Right atrium auricular region (tissue), 2 donors: Measurements from ENCODE around the gene ANXA3. TPM values are rescaled to one million over a fixed set of nuclear protein-coding genes. Genes with fewer than 3 reads are reported as not detected.
A peak's percentile ranks its signal among the peaks of the same experiment; 100 is the strongest.

Experiments used
- DNase-seq: peaks from one replicate; pipeline ENCODE4 v3.0.0-alpha.2; 2019; ENCODE audit warnings: low spot score
- H3K27ac ChIP-seq, 2 donors: fragments of 200-600 bp; sonication (generic); 1 replicate in 1 of 2; 2 replicates in 1 of 2; pipeline ENCODE4 v1.5.1; 2016 to 2019
- H3K27me3 ChIP-seq, 2 donors: fragments of 200-600 bp; sonication (generic); one replicate each; pipeline versions ENCODE4 v1.5.1 to v1.6.0; 2017 to 2019
- H3K36me3 ChIP-seq: fragments of 200-600 bp; sonication (generic); one replicate; pipeline ENCODE4 v1.5.1; 2016
- H3K4me1 ChIP-seq, 2 donors: fragments of 200-600 bp; sonication (generic); one replicate each; pipeline versions ENCODE4 v1.5.1 to v1.6.0; 2017 to 2019
- H3K4me3 ChIP-seq, 2 donors: fragments of 200-600 bp; sonication (generic); 1 replicate in 1 of 2; 2 replicates in 1 of 2; pipeline ENCODE4 v1.5.1; 2017 to 2019; ENCODE audit warnings: mild to moderate bottlenecking in 1 of 2, moderate library complexity in 1 of 2
- H3K9me3 ChIP-seq, 2 donors: fragments of 200-600 bp; sonication (generic); one replicate each; pipeline ENCODE4 v1.5.1; 2019
- CTCF ChIP-seq, 2 donors: fragments of 200-600 bp; sonication (generic); IDR thresholded peaks; one replicate each; pipeline ENCODE4 v1.5.1; 2019; ENCODE audit warnings: antibody characterized with exemption in 2 of 2
- total RNA-seq, 2 donors: library from RNA; depleted of rRNA; stranded (reverse); fragments of >200 nt; gene quantifications; one replicate each; pipeline ENCODE4 v1.1.0, GENCODE V29; 2016

The ANXA3 gene
- total RNA-seq, 2 donors from 2014 or later: 39.4 to 54.0 TPM

GRCh38 chr4:78513411-78513975 is 38.1 kb upstream of the ANXA3 start:
- H3K36me3 ChIP-seq: no peaks in the 10 kb centered on the region
- no peaks in the 10 kb centered on the region for H3K4me1 ChIP-seq
- TF ChIP-seq CTCF (IDR thresholded peaks at IDR 0.05): no peak
- no peak for DNase-seq
- H3K9me3 ChIP-seq: no peaks in the 10 kb centered on the region
- no peaks in the 10 kb centered on the region for H3K27me3 ChIP-seq
- no peak overlapping the region for H3K4me3 ChIP-seq
- H3K27ac ChIP-seq: no peak overlapping the region

GRCh38 chr4:78517050-78517652 is 34.4 kb upstream of the ANXA3 start:
- Histone ChIP-seq H3K27me3 (no peaks in the 10 kb centered on the region), H3K36me3 (no peaks in the 10 kb centered on the region), H3K4me3 (no peak overlapping the region), H3K9me3 (no peaks in the 10 kb centered on the region), H3K27ac (no peak overlapping the region), H3K4me1 (no peaks in the 10 kb centered on the region)
- DNase-seq: no peak
- peak; percentile 31 to 77 for TF ChIP-seq CTCF (IDR thresholded peaks at IDR 0.05)

GRCh38 chr4:78518561-78518960 is 33.0 kb upstream of the ANXA3 start:
- Histone ChIP-seq H3K4me3 (no peak overlapping the region), H3K36me3 (no peaks in the 10 kb centered on the region), H3K9me3 (no peaks in the 10 kb centered on the region), H3K4me1 (no peaks in the 10 kb centered on the region), H3K27ac (no peak overlapping the region), H3K27me3 (no peaks in the 10 kb centered on the region)
- TF ChIP-seq CTCF (IDR thresholded peaks at IDR 0.05): no peak
- no peak for DNase-seq

GRCh38 chr4:78519962-78520361 is 31.6 kb upstream of the ANXA3 start:
- no peak for DNase-seq
- Histone ChIP-seq H3K36me3 (no peaks in the 10 kb centered on the region), H3K27me3 (no peaks in the 10 kb centered on the region), H3K9me3 (no peaks in the 10 kb centered on the region), H3K4me1 (no peaks in the 10 kb centered on the region), H3K27ac (no peak overlapping the region), H3K4me3 (no peak overlapping the region)
- TF ChIP-seq CTCF (IDR thresholded peaks at IDR 0.05): no peak

- Histone ChIP-seq H3K9me3 (no peaks in the 10 kb centered on the region), H3K4me3 (no peak overlapping the region), H3K27me3 (no peaks in the 10 kb centered on the region), H3K4me1 (no peaks in the 10 kb centered on the region), H3K27ac (peak overlapping the region in 1 of 2 donors; percentile 16), H3K36me3 (no peaks in the 10 kb centered on the region)
- no peak for DNase-seq
- TF ChIP-seq CTCF (IDR thresholded peaks at IDR 0.05): no peak
These were observed 30.8 kb upstream of the ANXA3 start for GRCh38 chr4:78520808-78521226.

- Histone ChIP-seq H3K27ac (no peak overlapping the region), H3K36me3 (no peaks in the 10 kb centered on the region), H3K27me3 (no peaks in the 10 kb centered on the region), H3K4me1 (no peaks in the 10 kb centered on the region), H3K9me3 (no peaks in the 10 kb centered on the region), H3K4me3 (no peak overlapping the region)
- TF ChIP-seq CTCF (IDR thresholded peaks at IDR 0.05): no peak
- no peak for DNase-seq
These were observed 27.6 kb upstream of the ANXA3 start for GRCh38 chr4:78524009-78524408.
